H9 (cell line): ENCODE measurements around the gene CRBN. TPM values are rescaled to one million over a fixed set of nuclear protein-coding genes. Genes with fewer than 3 reads are reported as not detected.

ENCODE experiments used
- DNase-seq: peaks from one replicate; pipeline ENCODE4 v3.0.0-alpha.2; 2017
- H2AFZ ChIP-seq: one replicate; pipeline ENCODE4 v1.6.1; 2013; ENCODE audit warnings: mild to moderate bottlenecking, low read length, control low read depth, moderate library complexity
- H2AK5ac ChIP-seq: 2 replicates; pipeline ENCODE4 v1.6.1; 2013; ENCODE audit warnings: low read length, control low read depth, mixed read lengths; ENCODE audit not compliant: insufficient read length
- H2BK120ac ChIP-seq: one replicate; pipeline ENCODE4 v1.6.1; 2013; ENCODE audit warnings: low read depth, mild to moderate bottlenecking, low read length, control low read depth, inconsistent platforms; ENCODE audit not compliant: poor library complexity, severe bottlenecking
- H2BK12ac ChIP-seq: 2 replicates; pipeline ENCODE4 v1.6.1; 2013; ENCODE audit warnings: low read length, control low read depth, mixed read lengths, low read depth; ENCODE audit not compliant: insufficient read length
- H2BK15ac ChIP-seq: 2 replicates; pipeline ENCODE4 v1.6.1; 2013; ENCODE audit warnings: low read depth, low read length, control low read depth
- H2BK20ac ChIP-seq: one replicate; pipeline ENCODE4 v1.6.1; 2013; ENCODE audit warnings: low read depth, mild to moderate bottlenecking, low read length, control low read depth, inconsistent platforms; ENCODE audit not compliant: poor library complexity, severe bottlenecking
- H2BK5ac ChIP-seq: 2 replicates; pipeline ENCODE4 v1.6.1; 2013; ENCODE audit warnings: low read length, control low read depth, mixed read lengths; ENCODE audit not compliant: insufficient read length
- H3K14ac ChIP-seq: 2 replicates; pipeline ENCODE4 v1.6.1; 2013; ENCODE audit warnings: low read length, control low read depth; ENCODE audit not compliant: insufficient read depth
- H3K18ac ChIP-seq: 2 replicates; pipeline ENCODE4 v1.6.1; 2013; ENCODE audit warnings: low read depth, mild to moderate bottlenecking, mixed read lengths, low read length, control low read depth; ENCODE audit not compliant: insufficient read length
- H3K23ac ChIP-seq: 2 replicates; pipeline ENCODE4 v1.6.1; 2013; ENCODE audit warnings: low read length, control low read depth, mixed read lengths, low read depth; ENCODE audit not compliant: insufficient read length
- H3K23me2 ChIP-seq: 2 replicates; pipeline ENCODE4 v1.6.1; 2013; ENCODE audit warnings: low read depth, mild to moderate bottlenecking, mixed read lengths, low read length, control low read depth; ENCODE audit not compliant: insufficient read length, poor library complexity, severe bottlenecking
- H3K27ac ChIP-seq: 2 replicates; pipeline ENCODE4 v1.5.1; 2013; ENCODE audit warnings: low read length, control low read depth, mixed read lengths, low read depth; ENCODE audit not compliant: insufficient read length
- H3K27me3 ChIP-seq: 2 replicates; pipeline ENCODE4 v1.6.1; 2013; ENCODE audit warnings: low read length, control low read depth, inconsistent platforms; ENCODE audit not compliant: insufficient read depth
- H3K4ac ChIP-seq: 2 replicates; pipeline ENCODE4 v1.6.1; 2013; ENCODE audit warnings: low read depth, mild to moderate bottlenecking, control low read depth, inconsistent platforms, low read length, moderate library complexity
- H3K4me1 ChIP-seq: 2 replicates; pipeline ENCODE4 v1.6.1; 2013; ENCODE audit warnings: low read length, control low read depth, inconsistent platforms; ENCODE audit not compliant: insufficient read depth
- H3K4me2 ChIP-seq: 2 replicates; pipeline ENCODE4 v1.6.1; 2013; ENCODE audit warnings: low read length, control low read depth, mixed read lengths; ENCODE audit not compliant: insufficient read length, insufficient read depth
- H3K56ac ChIP-seq: 2 replicates; pipeline ENCODE4 v1.6.1; 2013; ENCODE audit warnings: low read depth, mild to moderate bottlenecking, mixed read lengths, low read length, control low read depth; ENCODE audit not compliant: insufficient read length
- H3K79me1 ChIP-seq: 2 replicates; pipeline ENCODE4 v1.6.1; 2013; ENCODE audit warnings: low read depth, mild to moderate bottlenecking, moderate library complexity, low read length, control low read depth, inconsistent platforms; ENCODE audit not compliant: insufficient read depth, poor library complexity, severe bottlenecking
- H3K79me2 ChIP-seq: 2 replicates; pipeline ENCODE4 v1.6.1; 2013; ENCODE audit warnings: low read length, control low read depth, inconsistent platforms; ENCODE audit not compliant: insufficient read depth
- H3K9ac ChIP-seq: 2 replicates; pipeline ENCODE4 v1.6.1; 2013; ENCODE audit warnings: low read length, control low read depth, mixed read lengths; ENCODE audit not compliant: insufficient read length; ENCODE audit errors: extremely low read depth
- H3K9me3 ChIP-seq: one replicate; pipeline ENCODE4 v1.6.1; 2013; ENCODE audit warnings: low read depth, low read length, inconsistent platforms; ENCODE audit not compliant: control insufficient read depth
- H3T11ph ChIP-seq: one replicate; pipeline ENCODE4 v1.6.1; 2013; ENCODE audit warnings: mild to moderate bottlenecking, low read length, control low read depth, inconsistent platforms
- H4K20me1 ChIP-seq: one replicate; pipeline ENCODE4 v1.6.1; 2013; ENCODE audit not compliant: control insufficient read depth, insufficient read length, insufficient read depth
- H4K5ac ChIP-seq: 2 replicates; pipeline ENCODE4 v1.6.1; 2013; ENCODE audit warnings: low read depth, mild to moderate bottlenecking, mixed read lengths, low read length, control low read depth; ENCODE audit not compliant: insufficient read length
- H4K8ac ChIP-seq: replicated peaks from 2 replicates; pipeline ENCODE4 v1.6.1; 2013; ENCODE audit warnings: low read length, control low read depth, mixed read lengths, low read depth; ENCODE audit not compliant: insufficient read length
- H4K91ac ChIP-seq: 2 replicates; pipeline ENCODE4 v1.6.1; 2013; ENCODE audit warnings: low read depth, mild to moderate bottlenecking, moderate library complexity, mixed read lengths, low read length, control low read depth; ENCODE audit not compliant: insufficient read length
- H3K27ac Mint-ChIP-seq, 3 experiments: 2 replicates in 2 of 3; 3 replicates in 1 of 3; pipeline ENCODE4 v1.8.0; 2020 to 2021; ENCODE audit warnings: mixed read lengths in 3 of 3, mild to moderate bottlenecking in 1 of 3, moderate library complexity in 1 of 3
- H3K27me3 Mint-ChIP-seq: 2 replicates; pipeline ENCODE4 v1.8.0; 2021; ENCODE audit warnings: low read depth, mild to moderate bottlenecking, moderate library complexity, mixed read lengths
- H3K36me3 Mint-ChIP-seq, 3 experiments: 2 replicates in 2 of 3; 3 replicates in 1 of 3; pipeline ENCODE4 v1.8.0; 2020 to 2021; ENCODE audit warnings: low read depth in 3 of 3, mixed read lengths in 3 of 3; ENCODE audit not compliant: insufficient read depth in 1 of 3
- H3K4me1 Mint-ChIP-seq, 2 experiments: 2 replicates each; pipeline ENCODE4 v1.8.0; 2020; ENCODE audit warnings: mixed read lengths in 2 of 2
- H3K4me3 Mint-ChIP-seq, 2 experiments: 2 replicates in 1 of 2; 3 replicates in 1 of 2; pipeline ENCODE4 v1.8.0; 2020 to 2021; ENCODE audit warnings: mild to moderate bottlenecking in 2 of 2, mixed read lengths in 2 of 2, moderate library complexity in 1 of 2
- H3K9me3 Mint-ChIP-seq, 2 experiments: 2 replicates in 1 of 2; 3 replicates in 1 of 2; pipeline ENCODE4 v1.8.0; 2020; ENCODE audit warnings: mild to moderate bottlenecking in 2 of 2, mixed read lengths in 2 of 2, moderate library complexity in 1 of 2
- CTCF ChIP-seq: fragments of 200-600 bp; sonication (generic); conservative IDR thresholded peaks from 3 replicates; pipeline ENCODE4 v1.8.0; 2021; ENCODE audit warnings: antibody characterized with exemption, mild to moderate bottlenecking
- WGBS: extraction: QIAGEN DNeasy Blood & Tissue Kit; methylation state at CpG from one replicate; pipeline ENCODE4 v1.1.7; 2013; ENCODE audit warnings: missing lambda C conversion rate, low lambda C conversion rate, mixed read lengths; ENCODE audit not compliant: insufficient read length; ENCODE audit errors: extremely low coverage; 5-methylcytosine and 5-hydroxymethylcytosine counted together
- total RNA-seq: library from RNA; stranded (reverse); gene quantifications from 2 replicates; pipeline ENCODE4 v1.2.1, GENCODE V29; 2021

The CRBN gene
- total RNA-seq, 1 experiment from 2014 or later = 40.2 TPM

GRCh38 chr3:3165241-3165640 lies 14.2 kb downstream of the CRBN start:
- no peak overlapping the region for H2AFZ ChIP-seq
- H3K9me3 ChIP-seq = no peaks in the 10 kb centered on the region
- H2BK15ac ChIP-seq = no peak overlapping the region
- H3K4me2 ChIP-seq = no peak overlapping the region
- no peaks in the 10 kb centered on the region for H3K79me1 ChIP-seq
- H3K27me3 ChIP-seq = no peaks in the 10 kb centered on the region
- no peak for TF ChIP-seq CTCF
- no peak overlapping the region for H2BK20ac ChIP-seq
- no peak overlapping the region for H3K18ac ChIP-seq
- no peak overlapping the region for H4K8ac ChIP-seq
- H3K23ac ChIP-seq = no peak overlapping the region
- H3K14ac ChIP-seq = no peak overlapping the region
- Mint-ChIP-seq H3K36me3 (peaks cover 26 to 51% (median 41%) of the 10 kb centered on the region in 3 experiments), H3K4me3 (no peak overlapping the region), H3K27me3 (no peaks in the 10 kb centered on the region), H3K9me3 (no peaks in the 10 kb centered on the region), H3K27ac (no peak overlapping the region), H3K4me1 (no peaks in the 10 kb centered on the region)
- no peak overlapping the region for H4K5ac ChIP-seq
- H3K56ac ChIP-seq = no peak overlapping the region
- no peak overlapping the region for H2BK5ac ChIP-seq
- no CpG with 5 or more reads among the region's 3 CpGs for WGBS
- H3K79me2 ChIP-seq = no peaks in the 10 kb centered on the region
- no peak overlapping the region for H2AK5ac ChIP-seq
- no peaks in the 10 kb centered on the region for H3K4me1 ChIP-seq
- H3K9ac ChIP-seq = no peak overlapping the region
- no peaks in the 10 kb centered on the region for H4K20me1 ChIP-seq
- no peaks in the 10 kb centered on the region for H3K23me2 ChIP-seq
- H4K91ac ChIP-seq = no peak overlapping the region
- no peak overlapping the region for H3T11ph ChIP-seq
- no peak overlapping the region for H3K27ac ChIP-seq
- H2BK120ac ChIP-seq = no peak overlapping the region
- DNase-seq = no peak
- no peak overlapping the region for H2BK12ac ChIP-seq
- H3K4ac ChIP-seq = no peak overlapping the region
